GM12878 (cell line): ENCODE results near the gene TYRO3. TPM values are rescaled to one million over a fixed set of nuclear protein-coding genes. Genes with fewer than 3 reads are reported as not detected.

Source experiments
- ATAC-seq: fragments of 200-7000 bp; cut with Tn5 transposase; 3 replicates; pipeline ENCODE4 v1.9.1; 2020; ENCODE audit warnings: mild to moderate bottlenecking, moderate library complexity
- BruUV-seq: library from RNA; stranded (reverse); fragments of 400-500 nt; replicated peaks from 2 replicates; lab custom pipeline; 2021; lab: Mats Ljungman, UMichigan
- CTCF ChIA-PET: fragments of 300-600 bp; sonication (Branson Sonifier 250); formaldehyde crosslinking; extraction: SDS; loops from one replicate; lab custom pipeline; 2021; ENCODE audit warnings: inconsistent platforms; lab: Yijun Ruan, JAX
- POLR2A ChIA-PET: fragments of 350-600 bp; formaldehyde crosslinking; extraction: SDS; loops from one replicate; lab custom pipeline; 2021; ENCODE audit warnings: inconsistent platforms; lab: Charles Lee
- RAD21 ChIA-PET: fragments of 300-600 bp; sonication (Branson Sonifier 250); formaldehyde crosslinking; loops from one replicate; lab custom pipeline; 2023; ENCODE audit warnings: antibody characterized with exemption; ENCODE audit not compliant: unreplicated experiment; lab: Charles Lee
- SMC1A ChIA-PET: fragments of 300-600 bp; sonication (Branson Sonifier 250); formaldehyde crosslinking; loops from one replicate; lab custom pipeline; 2023; ENCODE audit not compliant: unreplicated experiment, uncharacterized antibody; lab: Charles Lee
- DNase-seq: peaks from one replicate; pipeline ENCODE4 v3.0.0-alpha.2; 2011; ENCODE audit warnings: low read depth, low spot score
- FAIRE-seq: peaks from 3 replicates; lab custom pipeline; 2011; peaks lifted over from hg19 to GRCh38; lab: Jason Lieb, UNC
- H2AFZ ChIP-seq: 2 replicates; pipeline ENCODE4 v1.6.0; 2011; ENCODE audit warnings: low read depth, low read length, control low read depth; ENCODE audit not compliant: control insufficient read depth
- H3K27ac ChIP-seq: 2 replicates; pipeline ENCODE4 v1.5.1; 2011; ENCODE audit warnings: control low read depth; ENCODE audit not compliant: control insufficient read depth, insufficient read depth
- H3K27me3 ChIP-seq, 2 experiments: replicated peaks in 1 of 2; 2 replicates each; pipeline versions ENCODE4 v1.6.0 to v1.6.1; 2011; ENCODE audit warnings: low read length in 1 of 2; ENCODE audit not compliant: control insufficient read depth in 2 of 2, insufficient read depth in 2 of 2
- H3K36me3 ChIP-seq, 2 experiments: 2 replicates each; pipeline ENCODE4 v1.5.1; 2011; ENCODE audit warnings: low read length in 1 of 2; ENCODE audit not compliant: control insufficient read depth in 2 of 2, insufficient read depth in 2 of 2
- H3K4me1 ChIP-seq: 2 replicates; pipeline ENCODE4 v1.6.1; 2011; ENCODE audit warnings: mild to moderate bottlenecking, low read length, moderate library complexity, mixed read lengths; ENCODE audit not compliant: control insufficient read depth, insufficient read depth
- H3K4me2 ChIP-seq: 2 replicates; pipeline ENCODE4 v1.6.0; 2011; ENCODE audit warnings: control low read depth; ENCODE audit not compliant: control insufficient read depth, insufficient read depth
- H3K4me3 ChIP-seq: fragments of 200-600 bp; sonication (generic); 2 replicates; pipeline ENCODE4 v1.5.1; 2016
- H3K79me2 ChIP-seq: 2 replicates; pipeline ENCODE4 v1.6.0; 2011; ENCODE audit warnings: low read length; ENCODE audit not compliant: control insufficient read depth, insufficient read depth
- H3K9ac ChIP-seq: 2 replicates; pipeline ENCODE4 v1.8.0; 2011; ENCODE audit warnings: low read length, control low read depth, mixed read lengths; ENCODE audit not compliant: control insufficient read depth, insufficient read depth
- H3K9me3 ChIP-seq: replicated peaks from 3 replicates; pipeline ENCODE4 v1.5.1; 2011; ENCODE audit warnings: mild to moderate bottlenecking, low read length; ENCODE audit not compliant: control insufficient read depth, insufficient read depth
- H4K20me1 ChIP-seq: 2 replicates; pipeline ENCODE4 v1.6.0; 2011; ENCODE audit not compliant: control insufficient read depth, insufficient read depth
- ATF3 ChIP-seq: IDR thresholded peaks from 2 replicates; pipeline ENCODE4 v1.6.1; 2011; ENCODE audit warnings: low read depth, mild to moderate bottlenecking, low read length, moderate library complexity, borderline replicate concordance; ENCODE audit errors: extremely low read depth
- CHD2 ChIP-seq: IDR thresholded peaks from 2 replicates; pipeline ENCODE4 v1.6.1; 2011; ENCODE audit warnings: low read depth, low read length, improper control_type of control experiment, borderline replicate concordance
- CUX1 ChIP-seq: IDR thresholded peaks from 2 replicates; pipeline ENCODE4 v1.6.1; 2012; ENCODE audit warnings: improper control_type of control experiment, low read depth, low read length; ENCODE audit not compliant: insufficient replicate concordance
- FOXK2 ChIP-seq: fragments of 450-650 bp; IDR thresholded peaks from 2 replicates; pipeline ENCODE4 v1.6.1; 2017; ENCODE audit warnings: mild to moderate bottlenecking, moderate library complexity
- FOXM1 ChIP-seq: IDR thresholded peaks from 2 replicates; pipeline ENCODE4 v1.6.1; 2012; ENCODE audit warnings: low read depth, mild to moderate bottlenecking, inconsistent platforms, low read length, moderate library complexity
- HDAC2 ChIP-seq: fragments of 200-600 bp; sonication (generic); IDR thresholded peaks from 2 replicates; pipeline ENCODE4 v1.6.1; 2017
- PAX5 ChIP-seq: IDR thresholded peaks from 2 replicates; pipeline ENCODE4 v1.6.1; 2011; ENCODE audit warnings: low read depth, low read length, borderline replicate concordance
- POLR2A ChIP-seq: IDR thresholded peaks from 2 replicates; pipeline ENCODE4 v1.6.1; 2011; ENCODE audit warnings: low read depth, mild to moderate bottlenecking, low read length
- WGBS: methylation state at CpG from one replicate; pipeline ENCODE4 v1.1.6; 2016; ENCODE audit warnings: low lambda C conversion rate; ENCODE audit not compliant: insufficient replicate concordance, insufficient coverage; ENCODE audit errors: missing lambda C conversion rate; 5-methylcytosine and 5-hydroxymethylcytosine counted together
- in situ Hi-C: fragments of 300-500 bp; cut with MboI; formaldehyde crosslinking; loops from 9 replicates; pipeline ENCODE4 v1.14.3; 2018; ENCODE audit warnings: mixed read lengths
- intact Hi-C: fragments of 100-400 bp; cut with micrococcal nuclease; formaldehyde crosslinking; loops from one replicate; pipeline ENCODE4 v1.14.2; 2022; ENCODE audit not compliant: unreplicated experiment
- polyA plus RNA-seq, 11 experiments: library from polyadenylated mRNA; depleted of rRNA in 4 of 11; unstranded in 6 of 11; stranded (reverse) in 5 of 11; fragments of >200 nt; fragmentation: Nextera tagmentation in 4 of 11; fragmentation: Illumina TruSeq in 1 of 11; extraction: Ambion mirVana in 4 of 11; extraction: Trizol in 1 of 11; gene quantifications; 1 replicate in 1 of 11; 2 replicates in 10 of 11; pipeline versions ENCODE4 v1.2.1 to v1.2.3, GENCODE V29; 2011 to 2016; ENCODE audit warnings: inconsistent platforms in 2 of 11, missing spikeins in 2 of 11, low read depth in 1 of 11
- total RNA-seq, 4 experiments: library from RNA; depleted of rRNA in 3 of 4; stranded (reverse); fragments of >200 nt in 3 of 4; fragmentation: Illumina TruSeq in 1 of 4; extraction: Trizol in 1 of 4; gene quantifications; 2 replicates each; pipeline versions ENCODE4 v1.2.1 to v1.2.3, GENCODE V29; 2013 to 2021
- TF ChIP-seq, protein P1 (sequence below), 3 experiments: IDR thresholded peaks in 2 of 3; conservative IDR thresholded peaks in 1 of 3; 2 replicates each; pipeline ENCODE4 v1.5.1; 2011; ENCODE audit warnings: low read depth in 3 of 3, low read length in 3 of 3, mild to moderate bottlenecking in 3 of 3, control low read depth in 2 of 3, moderate library complexity in 2 of 3, inconsistent platforms in 1 of 3, mixed read lengths in 1 of 3; ENCODE audit not compliant: control insufficient read depth in 2 of 3, insufficient read depth in 1 of 3; ENCODE audit errors: extremely low read depth in 1 of 3

The TYRO3 gene
- total and polyA plus RNA-seq, 10 of the 15 experiments (the other 5 are each of a cell fraction or from before 2014, with no cell fraction given): 0.06 to 0.28 (median 0.13) TPM; not detected in 4

DNA sequence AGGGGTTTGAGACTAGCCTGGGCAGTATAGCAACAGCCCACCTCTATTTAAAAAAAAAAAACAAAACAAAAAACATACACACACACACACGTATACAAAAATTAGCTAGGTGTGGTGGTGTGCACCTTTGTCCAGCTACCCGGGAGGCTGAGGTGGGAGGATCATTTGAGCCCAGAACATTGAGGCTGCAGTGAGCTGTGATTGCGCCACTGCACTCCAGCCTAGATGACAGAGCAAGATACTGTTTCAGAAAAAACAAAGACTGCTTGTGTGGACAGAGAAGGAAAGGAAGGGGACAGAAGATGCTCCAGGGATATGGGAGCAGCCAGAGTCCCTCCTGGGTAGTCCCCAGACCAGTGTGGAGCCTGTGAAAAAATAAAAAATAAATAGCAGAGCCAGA is 12.9 kb downstream of the TYRO3 start:
- ATAC-seq (no peak), FAIRE-seq (no peak), DNase-seq (no peak)
- H3K9me3 ChIP-seq: no peaks in the 10 kb centered on the region
- 32% methylated on average over 3 of the region's 3 CpGs for WGBS
- in situ Hi-C loops (no loop called here), intact Hi-C loops (no loop called here)
- H3K9ac ChIP-seq: no peak overlapping the region
- ChIA-PET CTCF (no interaction called here), RAD21 (no interaction called here), POLR2A (no interaction called here), SMC1A (no interaction called here)
- no TSS peak for BruUV-seq
- no peaks in the 10 kb centered on the region for H4K20me1 ChIP-seq
- no peak overlapping the region for H3K27ac ChIP-seq
- H3K27me3 ChIP-seq: peaks cover 0 to 1% of the 10 kb centered on the region in 2 experiments; a peak in 1 of 4 replicates
- TF ChIP-seq CUX1 (no peak), ATF3 (no peak), FOXM1 (no peak), PAX5 (no peak), POLR2A (no peak), FOXK2 (no peak), CHD2 (no peak), HDAC2 (no peak)
- TF ChIP-seq, protein P1, sequence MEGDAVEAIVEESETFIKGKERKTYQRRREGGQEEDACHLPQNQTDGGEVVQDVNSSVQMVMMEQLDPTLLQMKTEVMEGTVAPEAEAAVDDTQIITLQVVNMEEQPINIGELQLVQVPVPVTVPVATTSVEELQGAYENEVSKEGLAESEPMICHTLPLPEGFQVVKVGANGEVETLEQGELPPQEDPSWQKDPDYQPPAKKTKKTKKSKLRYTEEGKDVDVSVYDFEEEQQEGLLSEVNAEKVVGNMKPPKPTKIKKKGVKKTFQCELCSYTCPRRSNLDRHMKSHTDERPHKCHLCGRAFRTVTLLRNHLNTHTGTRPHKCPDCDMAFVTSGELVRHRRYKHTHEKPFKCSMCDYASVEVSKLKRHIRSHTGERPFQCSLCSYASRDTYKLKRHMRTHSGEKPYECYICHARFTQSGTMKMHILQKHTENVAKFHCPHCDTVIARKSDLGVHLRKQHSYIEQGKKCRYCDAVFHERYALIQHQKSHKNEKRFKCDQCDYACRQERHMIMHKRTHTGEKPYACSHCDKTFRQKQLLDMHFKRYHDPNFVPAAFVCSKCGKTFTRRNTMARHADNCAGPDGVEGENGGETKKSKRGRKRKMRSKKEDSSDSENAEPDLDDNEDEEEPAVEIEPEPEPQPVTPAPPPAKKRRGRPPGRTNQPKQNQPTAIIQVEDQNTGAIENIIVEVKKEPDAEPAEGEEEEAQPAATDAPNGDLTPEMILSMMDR (IDR thresholded peaks at IDR 0.05 in 2 of 3, conservative IDR thresholded peaks at IDR 0.05 in 1 of 3; ENCODE audit: control insufficient read depth in 2 of 3, extremely low read depth in 1 of 3, insufficient read depth in 1 of 3, low read depth in 3 of 3, low read length in 3 of 3): no peak
- H3K4me1 ChIP-seq: no peaks in the 10 kb centered on the region
- H3K4me3 ChIP-seq: no peak overlapping the region
- H3K36me3 ChIP-seq: no peaks in the 10 kb centered on the region
- H3K4me2 ChIP-seq: no peak overlapping the region
- H2AFZ ChIP-seq: no peak overlapping the region
- no peaks in the 10 kb centered on the region for H3K79me2 ChIP-seq
